Fibroblast of lung (primary cell): Measurements from ENCODE around the gene IL11RA.

Experiments
- EZH2 ChIP-seq: IDR thresholded peaks from 2 replicates; pipeline ENCODE4 v1.5.1; 2012; ENCODE audit warnings: low read length, control low read depth, mild to moderate bottlenecking; ENCODE audit errors: missing control alignments
- TF ChIP-seq, protein P1 (sequence below), 2 donors: IDR thresholded peaks in 1 of 2; conservative IDR thresholded peaks in 1 of 2; 1 replicate in 1 of 2; 2 replicates in 1 of 2; pipeline ENCODE4 v1.5.1; 2011 to 2012; ENCODE audit warnings: low read length in 2 of 2, control low read depth in 1 of 2, inconsistent platforms in 1 of 2, low read depth in 1 of 2, mild to moderate bottlenecking in 1 of 2

GRCh38 chr9:34612788-34613390 is 39.1 kb upstream of the IL11RA start:
- TF ChIP-seq, protein P1, sequence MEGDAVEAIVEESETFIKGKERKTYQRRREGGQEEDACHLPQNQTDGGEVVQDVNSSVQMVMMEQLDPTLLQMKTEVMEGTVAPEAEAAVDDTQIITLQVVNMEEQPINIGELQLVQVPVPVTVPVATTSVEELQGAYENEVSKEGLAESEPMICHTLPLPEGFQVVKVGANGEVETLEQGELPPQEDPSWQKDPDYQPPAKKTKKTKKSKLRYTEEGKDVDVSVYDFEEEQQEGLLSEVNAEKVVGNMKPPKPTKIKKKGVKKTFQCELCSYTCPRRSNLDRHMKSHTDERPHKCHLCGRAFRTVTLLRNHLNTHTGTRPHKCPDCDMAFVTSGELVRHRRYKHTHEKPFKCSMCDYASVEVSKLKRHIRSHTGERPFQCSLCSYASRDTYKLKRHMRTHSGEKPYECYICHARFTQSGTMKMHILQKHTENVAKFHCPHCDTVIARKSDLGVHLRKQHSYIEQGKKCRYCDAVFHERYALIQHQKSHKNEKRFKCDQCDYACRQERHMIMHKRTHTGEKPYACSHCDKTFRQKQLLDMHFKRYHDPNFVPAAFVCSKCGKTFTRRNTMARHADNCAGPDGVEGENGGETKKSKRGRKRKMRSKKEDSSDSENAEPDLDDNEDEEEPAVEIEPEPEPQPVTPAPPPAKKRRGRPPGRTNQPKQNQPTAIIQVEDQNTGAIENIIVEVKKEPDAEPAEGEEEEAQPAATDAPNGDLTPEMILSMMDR (conservative IDR thresholded peaks at IDR 0.05 in 1 of 2, IDR thresholded peaks at IDR 0.05 in 1 of 2; ENCODE audit: low read depth in 1 of 2, low read length in 2 of 2) = peak; percentile 73 to 90
- TF ChIP-seq EZH2 = no peak
